Activated CD8-positive, alpha-beta memory T cell treated with anti-CD3 and anti-CD28 coated beads, Interleukin-2, amount 50 U/mL, for 24 hours (primary cell): ENCODE data around the gene GBX1.

ENCODE experiments used
- DNase-seq: peaks from one replicate; pipeline ENCODE4 v3.0.0-alpha.2; 2020; ENCODE audit errors: extremely low read depth

GBX1 gene

DNA sequence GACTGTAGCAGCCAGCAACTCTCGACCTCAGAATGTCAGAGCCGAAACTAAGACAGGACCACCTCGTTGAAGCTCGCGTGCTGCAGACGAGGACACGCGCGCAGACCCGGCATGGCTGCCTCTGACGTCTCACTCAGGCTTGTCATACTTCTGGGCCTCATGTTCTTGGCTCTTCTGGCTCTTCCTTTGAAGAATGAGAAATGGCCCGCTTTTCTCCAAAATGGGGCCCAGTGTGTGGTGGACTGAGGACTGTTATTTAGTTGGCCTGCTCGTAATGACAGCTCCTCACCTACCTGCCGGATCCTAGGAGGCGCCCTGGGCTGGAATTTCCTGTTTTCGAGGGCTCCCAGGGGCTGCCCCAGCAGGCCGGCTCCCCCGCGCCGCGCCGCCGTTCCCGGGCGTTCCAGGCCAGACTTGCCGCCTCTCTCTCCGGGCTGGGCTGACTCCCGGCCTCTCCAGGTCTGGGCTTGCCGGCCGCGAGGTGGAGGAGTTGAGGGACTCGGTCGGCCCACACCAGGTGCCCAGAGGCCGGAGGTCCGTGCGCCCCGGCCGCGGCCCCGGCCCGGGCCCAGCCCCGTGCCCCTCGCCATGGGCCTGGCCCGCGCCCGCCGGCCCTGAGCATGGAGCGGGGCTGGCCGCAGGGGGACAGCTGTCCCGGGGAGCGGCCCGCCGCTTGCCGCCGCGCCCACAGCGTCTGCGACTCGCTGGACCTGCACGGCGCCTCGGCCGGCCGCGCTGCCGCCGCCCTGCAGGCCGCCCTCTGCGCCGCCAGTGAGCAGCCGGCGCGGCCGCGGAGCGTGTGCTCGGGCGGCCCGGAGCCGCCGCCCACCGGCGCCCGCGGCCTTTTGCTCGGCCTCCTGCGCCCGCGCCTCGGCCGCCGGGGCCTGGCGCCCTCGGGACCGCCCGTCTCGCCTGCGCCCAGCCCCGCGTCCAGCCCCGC is 53.1 kb downstream of the GBX1 start:
- DNase-seq, result no peak

DNA sequence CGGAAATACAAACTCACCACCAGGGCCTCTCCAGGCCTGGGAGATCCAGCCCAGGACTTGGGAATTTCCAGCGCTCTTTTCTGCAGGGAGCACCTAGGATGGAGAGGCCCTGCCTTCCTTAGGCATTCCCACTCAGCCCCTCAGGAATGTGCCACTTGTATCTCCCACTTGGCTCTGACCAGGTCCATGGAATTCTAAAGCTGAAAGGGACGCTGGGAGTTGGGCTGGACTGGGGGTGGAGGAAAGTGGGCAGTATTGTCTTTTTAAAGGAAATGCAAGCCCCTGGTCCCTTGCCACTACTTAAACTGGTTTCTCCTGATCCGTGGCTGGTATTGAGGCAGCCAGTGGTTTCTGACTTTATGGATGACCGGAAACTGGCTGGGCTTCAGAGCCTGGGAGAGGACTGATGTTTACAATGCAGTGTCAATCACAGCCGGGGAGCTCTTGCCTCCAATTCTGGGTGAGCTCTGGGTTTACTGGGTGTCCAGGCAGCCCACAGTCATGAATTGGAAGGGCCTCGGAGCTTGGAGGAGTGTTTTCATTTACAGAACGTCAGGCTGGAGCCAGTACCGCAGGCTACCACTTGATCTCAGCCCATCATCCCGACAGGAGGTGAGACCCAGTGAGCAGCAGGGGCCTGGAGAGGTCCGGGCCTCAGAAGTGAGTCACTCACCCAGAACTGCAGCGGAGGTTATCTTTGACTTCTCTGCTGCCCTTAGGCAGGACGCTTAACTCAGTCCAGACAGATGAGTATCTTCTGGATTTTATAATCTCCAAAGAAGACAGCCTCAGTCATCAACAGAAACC is 53.9 kb downstream of the GBX1 start:
- no peak for DNase-seq

DNA sequence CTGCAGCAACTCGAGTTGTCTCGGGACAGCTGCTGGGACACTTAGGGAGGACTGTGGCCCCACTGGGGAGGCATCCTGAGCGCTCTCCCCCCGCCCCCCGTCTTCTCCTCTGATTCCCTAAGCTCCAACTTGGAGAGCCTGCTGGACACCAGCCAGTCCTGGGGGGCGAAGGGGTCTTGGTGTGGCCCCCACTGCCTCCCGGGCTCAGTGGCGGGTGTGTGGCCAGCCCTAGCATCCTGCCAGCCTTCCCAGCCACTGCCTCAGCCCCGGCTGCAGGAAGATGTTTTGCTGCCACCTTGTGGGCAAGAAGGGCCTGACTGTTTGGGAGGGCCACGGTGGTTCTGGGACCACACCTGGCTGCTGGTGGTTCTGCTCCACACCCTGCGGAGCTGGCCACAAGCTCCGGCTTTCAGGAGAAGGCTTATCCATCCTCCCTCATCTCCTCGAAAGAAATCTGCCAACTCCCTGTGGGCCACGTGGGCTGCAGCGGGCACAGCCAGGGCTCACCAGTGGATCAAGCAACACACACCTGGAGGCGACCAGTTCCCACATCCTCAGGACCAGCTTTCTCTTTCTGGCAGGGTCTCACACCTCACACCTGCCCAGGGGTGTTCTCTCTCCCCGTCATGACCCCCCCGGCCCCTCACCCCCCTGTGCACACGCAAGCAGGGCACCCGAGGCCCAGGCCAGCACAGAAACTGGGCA is 56.4 kb downstream of the GBX1 start:
- DNase-seq, result peak; percentile 43

DNA sequence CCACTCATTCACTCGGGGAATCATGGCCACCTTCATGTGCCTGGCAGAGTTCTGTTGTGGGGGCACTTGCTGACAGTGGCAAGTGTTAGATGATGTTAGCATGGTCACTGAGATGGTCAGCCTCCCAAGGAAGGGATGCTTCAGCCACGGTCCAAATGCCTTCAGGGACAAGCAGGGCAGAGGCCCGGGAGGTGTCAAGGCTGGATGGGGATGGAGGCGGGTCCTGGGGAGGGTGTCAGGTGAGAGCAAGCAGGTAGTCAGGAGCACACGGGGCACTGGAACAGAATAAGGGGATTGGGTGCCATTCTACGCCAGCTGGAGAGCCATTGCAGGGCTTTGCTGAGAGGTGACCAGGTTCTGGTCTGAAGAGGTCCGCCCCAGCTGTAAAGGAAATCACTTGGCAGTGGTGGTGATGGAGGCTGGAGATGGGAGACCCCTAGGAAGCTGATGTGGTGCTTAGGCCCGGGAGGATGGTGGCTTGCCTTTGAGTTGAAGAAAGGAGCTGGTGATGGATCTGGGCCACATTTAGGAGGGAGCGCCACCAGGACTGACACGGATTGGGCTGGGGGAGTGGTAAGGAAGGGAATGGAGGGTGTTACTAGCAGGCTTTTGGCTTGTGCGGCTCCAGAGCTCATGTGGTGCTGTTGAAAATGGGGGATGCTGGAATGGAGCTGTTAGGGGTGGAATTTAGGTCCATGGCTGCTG is 57.1 kb downstream of the GBX1 start:
- DNase-seq, result no peak

DNA sequence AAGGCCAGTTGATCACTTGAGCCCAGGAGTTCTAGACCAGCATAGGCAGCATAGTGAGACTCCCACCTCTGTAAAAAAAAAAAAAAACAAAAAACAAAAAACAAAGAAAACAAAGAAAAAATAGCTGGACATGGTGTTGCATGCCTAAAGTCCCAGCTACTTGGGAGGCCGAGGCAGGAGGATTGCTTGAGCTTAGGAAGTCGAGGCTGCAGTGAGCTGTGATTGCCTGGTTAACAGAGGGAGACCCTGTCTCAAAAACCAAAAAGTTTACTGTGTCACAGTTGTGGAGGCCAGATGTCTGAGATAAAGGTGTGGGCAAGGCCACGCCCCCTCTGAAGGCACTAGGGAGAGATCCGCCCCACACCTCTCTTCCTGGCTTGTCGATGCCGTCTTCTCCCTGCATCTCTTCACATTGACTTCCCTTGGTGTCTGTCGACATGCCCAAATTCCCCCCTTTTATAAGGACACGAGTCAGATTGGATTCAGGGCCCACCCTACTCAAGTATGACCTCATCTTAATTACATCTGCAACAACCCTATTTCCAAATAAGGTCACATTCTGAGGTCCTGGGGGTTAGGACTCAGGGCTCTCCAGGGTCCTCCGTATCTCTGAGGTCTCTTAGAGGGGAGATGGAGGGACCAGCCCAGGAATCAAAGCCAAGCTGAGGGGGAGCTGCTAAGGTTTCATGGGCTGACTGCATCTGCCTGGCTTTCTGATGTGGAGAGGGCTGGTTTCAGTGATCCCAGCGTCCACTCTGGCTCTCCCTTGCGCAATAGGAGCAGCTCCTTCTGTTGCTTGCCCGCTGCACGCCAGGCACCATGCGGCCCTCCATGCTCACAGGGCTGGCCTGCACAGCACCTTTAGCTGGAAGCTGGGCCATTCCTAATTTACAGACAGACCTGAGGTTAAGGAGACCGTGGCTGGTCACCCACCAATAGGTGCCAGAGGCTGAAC is 58.1 kb downstream of the GBX1 start:
- no peak for DNase-seq

DNA sequence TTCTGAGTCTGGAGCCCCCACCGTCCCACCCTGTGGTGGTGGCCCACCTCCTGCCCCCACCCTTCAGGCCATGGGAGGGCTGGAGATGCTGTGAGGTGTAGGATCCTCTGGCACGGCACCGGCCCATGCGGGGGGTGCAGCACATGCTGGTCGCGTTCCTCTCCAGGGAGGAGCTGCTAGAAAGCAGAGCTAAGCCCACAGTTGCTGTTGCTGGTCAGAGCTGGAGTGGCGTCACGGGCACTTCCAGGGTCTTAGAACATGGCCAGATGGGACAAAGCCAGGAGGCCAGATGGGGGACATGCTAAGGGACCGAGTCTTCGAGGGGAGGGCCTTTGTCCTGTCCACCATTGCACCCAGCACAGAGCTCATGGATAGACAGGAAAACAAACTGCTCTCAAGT is 59.6 kb downstream of the GBX1 start:
- no peak for DNase-seq

DNA sequence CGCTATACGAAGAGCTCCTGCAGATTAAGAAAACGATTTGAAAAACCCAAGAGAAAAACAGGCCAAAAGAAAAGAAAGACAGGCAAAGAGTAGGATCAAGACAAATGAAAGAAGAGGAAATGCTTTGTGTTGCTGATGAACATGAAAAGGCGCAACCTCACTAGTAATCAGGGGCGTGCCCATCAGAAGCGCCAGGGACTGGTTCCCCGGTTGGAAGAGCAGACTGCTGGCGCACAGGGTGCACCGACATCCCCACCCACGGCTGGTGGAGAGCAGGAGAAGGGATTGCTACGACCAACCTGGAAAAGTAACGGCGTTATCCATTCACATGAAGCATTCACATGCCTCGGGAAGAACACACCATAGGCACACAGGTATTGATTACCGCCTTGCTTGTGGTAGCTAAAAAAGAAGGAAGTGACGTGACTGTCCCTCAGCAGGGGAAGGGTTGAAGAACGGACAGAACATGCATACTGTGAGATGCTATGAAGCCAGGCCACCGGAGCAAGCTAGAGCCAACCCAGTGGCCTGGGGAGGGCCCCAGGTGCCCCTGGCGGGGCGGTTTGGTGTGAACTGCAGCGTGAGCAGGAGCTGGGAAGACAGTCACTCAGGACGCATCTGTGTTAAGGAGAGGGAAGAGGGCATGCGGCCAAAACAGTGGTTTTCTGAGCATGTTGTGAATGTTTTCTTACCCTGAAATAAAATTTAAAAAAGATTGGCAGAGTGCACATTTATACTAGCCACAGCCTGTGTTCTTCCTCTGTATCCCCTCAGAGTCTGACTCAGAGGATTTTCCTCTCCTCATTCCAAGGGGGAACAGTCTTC is 62.9 kb downstream of the GBX1 start:
- no peak for DNase-seq

DNA sequence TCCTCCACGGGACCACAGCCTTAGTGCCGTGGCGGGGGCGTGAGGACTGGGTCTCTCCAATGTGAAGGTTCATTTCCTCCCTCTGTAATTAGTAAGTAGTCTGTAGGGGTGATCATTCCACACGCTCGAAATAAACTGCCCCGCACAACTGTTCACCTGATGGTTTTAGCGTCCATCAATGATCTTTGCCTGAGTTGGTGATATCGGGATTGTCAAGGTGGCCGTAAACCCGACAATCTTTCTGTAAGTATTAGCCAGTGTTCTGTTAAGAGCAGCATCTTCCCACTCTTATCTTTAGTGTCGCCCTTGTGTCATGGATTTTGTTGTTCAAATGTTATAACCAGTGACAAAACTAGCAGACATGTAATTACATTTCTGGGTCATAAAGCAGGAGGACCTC is 63.5 kb downstream of the GBX1 start:
- no peak for DNase-seq

DNA sequence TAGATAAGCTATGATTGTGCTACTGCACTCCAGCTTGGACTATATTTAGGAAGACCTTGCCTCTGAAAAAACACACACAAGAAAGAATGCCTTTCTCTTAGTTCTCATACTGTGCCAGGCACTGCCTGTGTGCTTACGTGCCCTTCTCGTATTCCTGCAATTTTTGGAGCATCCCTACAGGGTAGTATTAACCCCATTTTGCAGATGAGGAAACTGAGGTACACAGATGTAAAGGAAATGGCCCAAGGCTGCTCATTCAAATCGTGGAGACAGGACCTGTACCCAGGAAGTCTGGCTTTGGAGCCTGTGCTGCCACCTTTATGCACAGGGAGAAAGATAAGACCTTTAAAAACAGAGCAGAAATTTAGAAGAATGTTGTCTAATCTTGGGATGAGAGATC is 64.5 kb downstream of the GBX1 start:
- DNase-seq, result no peak

DNA sequence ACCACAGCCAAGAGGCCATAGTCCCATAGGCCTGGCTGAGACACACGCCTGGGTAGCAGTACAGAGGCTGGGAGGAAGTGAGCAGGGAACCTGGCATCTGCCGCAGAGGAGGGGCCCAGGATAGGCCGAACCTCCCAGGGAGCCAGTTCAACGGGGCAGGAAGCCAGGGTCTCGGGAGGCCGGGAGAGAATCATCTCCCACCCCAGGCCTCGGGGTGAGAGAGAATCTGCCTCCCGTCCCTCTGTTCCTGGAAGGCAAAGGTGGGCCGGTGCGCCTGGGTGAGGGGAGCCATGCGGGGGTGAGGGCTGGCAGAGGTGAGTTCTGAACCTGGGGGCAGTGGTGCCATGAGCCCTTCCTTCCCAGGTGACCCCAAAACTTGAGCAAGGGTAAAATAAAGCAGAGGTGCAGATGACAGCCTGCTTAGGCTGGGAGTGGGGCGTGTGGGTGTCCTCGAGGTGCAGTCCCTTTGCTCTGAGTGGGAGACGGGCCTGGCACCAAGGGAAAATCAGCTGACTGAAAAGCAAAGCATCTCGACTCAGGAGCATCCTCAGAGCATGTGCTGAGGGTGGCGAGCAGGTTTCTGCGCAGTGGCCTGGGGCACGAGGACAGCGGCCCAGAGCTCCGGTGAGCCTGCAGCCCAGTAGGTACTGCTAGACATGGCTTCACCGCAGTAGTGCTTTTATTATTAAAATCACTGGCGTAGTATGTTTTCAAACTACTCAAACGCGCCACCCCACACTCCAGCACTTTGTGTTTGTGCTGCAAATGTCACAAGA is 65.7 kb downstream of the GBX1 start:
- DNase-seq, result no peak

DNA sequence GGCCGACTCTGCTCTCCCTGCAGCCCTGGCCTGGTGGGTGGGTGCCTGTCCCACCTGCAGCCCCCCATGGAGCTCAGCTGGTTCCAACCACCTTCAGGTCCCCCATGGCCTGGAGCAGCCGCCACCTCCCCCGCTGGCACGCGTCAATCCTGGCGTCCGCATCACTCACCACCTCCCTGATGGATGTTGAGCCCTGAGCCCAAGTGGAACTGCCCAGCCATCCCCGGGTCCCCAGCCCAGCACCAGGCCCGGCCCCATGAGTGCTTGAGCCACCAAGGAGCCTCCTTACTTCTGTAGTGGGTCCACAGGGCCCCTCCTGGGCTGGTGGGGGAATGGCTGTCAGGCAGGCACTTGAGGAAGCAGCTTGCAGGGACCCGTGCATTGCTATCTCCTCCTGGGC is 66.6 kb downstream of the GBX1 start:
- DNase-seq, result no peak

DNA sequence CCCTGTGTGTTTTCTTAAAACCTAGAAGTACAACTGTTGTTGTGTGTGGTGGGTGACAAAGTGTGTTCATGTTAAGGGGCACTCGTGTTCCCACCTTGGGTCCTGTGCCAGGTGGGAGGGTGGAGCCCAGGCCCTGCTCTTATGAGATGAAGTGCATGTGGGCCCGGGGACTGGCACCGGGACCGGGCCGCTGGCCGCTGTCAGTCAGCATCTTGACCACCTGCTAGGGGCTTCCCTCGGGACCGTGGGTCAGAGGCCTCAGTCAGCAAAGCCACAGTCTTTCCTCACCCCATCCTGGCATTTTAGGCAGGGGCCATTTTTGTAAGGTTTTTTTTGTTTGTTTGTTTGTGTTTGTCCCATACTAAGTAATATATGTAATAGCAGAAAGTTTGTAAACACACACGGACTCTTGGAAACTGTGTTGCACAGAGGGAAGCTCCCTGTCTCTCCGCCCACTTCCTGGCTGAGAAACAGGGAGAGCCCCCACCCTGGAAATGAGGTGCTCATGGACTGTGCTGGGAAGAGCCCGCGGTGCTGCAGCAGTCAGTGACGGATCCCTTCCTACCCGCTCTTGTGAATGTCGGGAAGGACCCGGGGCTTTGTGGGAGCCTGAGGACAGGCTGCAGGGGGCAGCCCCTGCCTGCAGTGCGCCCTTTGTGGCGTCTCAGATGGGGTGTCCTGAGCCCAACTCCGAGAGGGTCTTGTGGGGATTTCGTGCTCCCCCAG is 67.8 kb downstream of the GBX1 start:
- no peak for DNase-seq
